ENCODE data around the gene STEAP2. TPM values are rescaled to one million over a fixed set of nuclear protein-coding genes. Genes with fewer than 3 reads are reported as not detected.

The STEAP2 gene
- total and polyA plus RNA-seq, 7 donors: 1.4 to 32.1 (median 22.5) TPM

GRCh38 chr7:90167361-90167760, 44.2 kb upstream of the STEAP2 start:
- Histone ChIP-seq H3K36me3 (no peaks in the 10 kb centered on the region), H3K4me1 (no peaks in the 10 kb centered on the region), H3K9me3 (no peaks in the 10 kb centered on the region), H3K27ac (no peak overlapping the region), H3K4me3 (no peak overlapping the region), H3K27me3 (no peaks in the 10 kb centered on the region)
- intact Hi-C loops (cut with DNase I): no loop called here
- WGBS, 2 donors: 48 to 78% methylated on average over 4 of the region's 4 CpGs
- DNase-seq: no peak
- no peak for TF ChIP-seq POLR2A (IDR thresholded peaks at IDR 0.05)
- no peak for TF ChIP-seq CTCF (IDR thresholded peaks at IDR 0.05)
- TF ChIP-seq POLR2AphosphoS5 (IDR thresholded peaks at IDR 0.05): no peak
- no peak for TF ChIP-seq EP300 (IDR thresholded peaks at IDR 0.05)

- H3K9me3 ChIP-seq: no peaks in the 10 kb centered on the region
- no peaks in the 10 kb centered on the region for H3K4me1 ChIP-seq
- WGBS, 2 donors: 96 to 98% methylated on average over 1 of the region's 1 CpG
- intact Hi-C loops (cut with DNase I): no loop called here
- no peak overlapping the region for H3K27ac ChIP-seq
- no peak for DNase-seq
- no peaks in the 10 kb centered on the region for H3K27me3 ChIP-seq
- H3K4me3 ChIP-seq: no peak overlapping the region
- H3K36me3 ChIP-seq: no peaks in the 10 kb centered on the region
- no peak for TF ChIP-seq CTCF (IDR thresholded peaks at IDR 0.05)
- TF ChIP-seq POLR2AphosphoS5 (IDR thresholded peaks at IDR 0.05): no peak
- TF ChIP-seq EP300 (IDR thresholded peaks at IDR 0.05): no peak
- no peak for TF ChIP-seq POLR2A (IDR thresholded peaks at IDR 0.05)
Observed at GRCh38 chr7:90169891-90170290, 41.6 kb upstream of the STEAP2 start.

- H3K36me3 ChIP-seq: no peaks in the 10 kb centered on the region
- no peak for TF ChIP-seq EP300 (IDR thresholded peaks at IDR 0.05)
- no peak for TF ChIP-seq POLR2A (IDR thresholded peaks at IDR 0.05)
- no peak for TF ChIP-seq CTCF (IDR thresholded peaks at IDR 0.05)
- no peak for TF ChIP-seq POLR2AphosphoS5 (IDR thresholded peaks at IDR 0.05)
- intact Hi-C loops (cut with DNase I): no loop called here
- H3K27me3 ChIP-seq: no peaks in the 10 kb centered on the region
- no peak overlapping the region for H3K27ac ChIP-seq
- H3K9me3 ChIP-seq: no peaks in the 10 kb centered on the region
- H3K4me1 ChIP-seq: no peaks in the 10 kb centered on the region
- no peak for DNase-seq
- no peak overlapping the region for H3K4me3 ChIP-seq
- 32 to 66% methylated on average over 2 of the region's 2 CpGs for WGBS, 2 donors
Observed at GRCh38 chr7:90172121-90172520, 39.4 kb upstream of the STEAP2 start.

- no peaks in the 10 kb centered on the region for H3K9me3 ChIP-seq
- no peaks in the 10 kb centered on the region for H3K4me1 ChIP-seq
- TF ChIP-seq EP300 (IDR thresholded peaks at IDR 0.05) (no peak), CTCF (IDR thresholded peaks at IDR 0.05) (no peak), POLR2A (IDR thresholded peaks at IDR 0.05) (no peak), POLR2AphosphoS5 (IDR thresholded peaks at IDR 0.05) (no peak)
- H3K36me3 ChIP-seq: no peaks in the 10 kb centered on the region
- H3K4me3 ChIP-seq: no peak overlapping the region
- 11 to 63% methylated on average over 6 of the region's 6 CpGs for WGBS, 2 donors
- no peak for DNase-seq
- intact Hi-C loops (cut with DNase I): no loop called here
- no peak overlapping the region for H3K27ac ChIP-seq
- no peaks in the 10 kb centered on the region for H3K27me3 ChIP-seq
Observed at GRCh38 chr7:90172624-90173023, 38.9 kb upstream of the STEAP2 start.

- Histone ChIP-seq H3K4me1 (no peaks in the 10 kb centered on the region), H3K4me3 (no peak overlapping the region), H3K27me3 (no peaks in the 10 kb centered on the region), H3K9me3 (no peaks in the 10 kb centered on the region), H3K27ac (no peak overlapping the region), H3K36me3 (no peaks in the 10 kb centered on the region)
- intact Hi-C loops (cut with DNase I): no loop called here
- WGBS, 2 donors: 53 to 75% methylated on average over 4 of the region's 4 CpGs
- DNase-seq: no peak
- TF ChIP-seq EP300 (IDR thresholded peaks at IDR 0.05) (no peak), CTCF (IDR thresholded peaks at IDR 0.05) (no peak), POLR2AphosphoS5 (IDR thresholded peaks at IDR 0.05) (no peak)
Observed at GRCh38 chr7:90173127-90173844, 38.3 kb upstream of the STEAP2 start.

Data from sigmoid colon (tissue), 7 donors.